HG03432 (cell line): Measurements from ENCODE around the gene INPP5B.

ENCODE experiments used
- ATAC-seq: cut with Tn5 transposase; IDR thresholded peaks from one replicate; pipeline ENCODE4 v1.9.1; 2021; ENCODE audit warnings: mild to moderate bottlenecking, moderate library complexity; ENCODE audit not compliant: unreplicated experiment

Gene INPP5B

DNA sequence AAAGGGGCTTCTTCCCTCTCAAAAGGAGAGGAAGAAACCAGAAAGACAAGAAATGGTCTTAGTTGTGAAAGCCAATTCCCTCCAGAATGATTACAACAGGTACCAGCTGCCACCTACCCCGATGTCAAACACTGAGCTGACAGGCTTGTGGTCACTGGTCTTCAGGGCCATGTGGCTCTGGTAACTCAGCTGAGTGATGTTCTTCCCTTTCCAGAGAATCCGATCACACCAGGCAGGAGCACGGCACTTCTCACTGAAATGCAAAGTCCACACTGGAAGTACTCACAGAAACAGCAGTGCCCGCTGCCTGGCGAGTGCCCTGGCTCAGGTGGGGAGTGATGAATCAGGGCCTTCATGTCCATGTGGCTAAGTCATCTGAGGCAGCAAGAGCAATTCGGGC is 68.8 kb downstream of the INPP5B start:
- ATAC-seq = no peak

DNA sequence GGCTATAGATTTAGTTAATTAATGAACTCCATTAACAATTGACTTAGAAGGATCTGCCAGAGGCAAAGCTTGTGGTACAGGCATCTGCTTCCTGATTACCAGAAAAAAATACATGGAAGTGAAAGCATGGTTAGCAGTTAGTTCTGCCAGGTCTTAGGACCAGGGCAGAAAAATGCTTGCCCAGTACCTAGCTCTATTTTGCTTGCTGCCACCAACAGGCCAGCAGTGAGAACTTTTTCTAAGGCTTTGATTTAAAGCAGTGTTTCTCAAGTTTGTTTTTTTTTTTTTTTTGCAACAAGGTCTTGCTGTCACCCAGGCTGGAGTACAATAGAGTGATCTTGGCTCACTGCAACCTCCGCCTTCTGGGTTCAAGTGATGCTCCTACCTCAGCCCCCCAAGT is 71.0 kb downstream of the INPP5B start:
- no peak for ATAC-seq

- ATAC-seq = no peak
Observed at GRCh38 chr1:37872692-37873091, 74.2 kb downstream of the INPP5B start.

DNA sequence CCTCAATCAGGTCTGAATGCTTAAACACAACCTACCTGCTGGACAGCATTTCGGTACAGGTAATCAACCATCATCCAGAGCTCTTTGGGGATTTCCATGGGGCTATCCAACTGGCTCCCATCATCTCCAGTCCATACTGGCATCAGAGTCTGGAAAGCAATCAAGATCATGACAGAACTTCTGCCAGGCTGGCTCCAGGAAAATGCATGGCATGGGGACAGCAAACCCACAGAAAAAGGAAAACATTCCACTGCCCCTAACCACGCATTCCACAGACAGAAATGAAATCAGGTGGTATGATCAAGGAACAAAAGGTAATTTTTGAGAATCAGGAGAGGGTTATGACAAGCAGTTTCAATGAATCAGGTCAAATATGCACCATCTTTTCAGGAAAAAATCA is 78.4 kb downstream of the INPP5B start:
- no peak for ATAC-seq

GRCh38 chr1:37867784-37868183 is 79.1 kb downstream of the INPP5B start:
- ATAC-seq = no peak

DNA sequence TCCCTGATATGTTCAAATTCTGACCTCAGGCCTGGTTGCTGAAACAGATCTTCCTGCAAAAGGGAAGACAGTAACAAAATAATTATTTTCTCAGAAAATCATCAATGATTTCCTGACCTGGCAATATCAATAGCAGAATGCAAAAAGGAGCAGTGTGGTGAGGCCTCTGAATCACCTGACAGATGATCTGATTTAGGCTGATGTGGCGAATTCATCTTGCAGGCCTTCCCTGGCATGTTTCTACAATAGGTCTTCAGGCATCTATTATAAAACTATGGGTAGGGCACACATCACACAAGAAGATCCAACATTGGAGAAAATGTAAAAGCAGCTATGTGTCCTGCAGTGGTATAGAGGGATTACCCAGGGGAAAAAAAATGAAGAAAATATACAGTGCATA is 80.4 kb downstream of the INPP5B start:
- ATAC-seq = no peak

DNA sequence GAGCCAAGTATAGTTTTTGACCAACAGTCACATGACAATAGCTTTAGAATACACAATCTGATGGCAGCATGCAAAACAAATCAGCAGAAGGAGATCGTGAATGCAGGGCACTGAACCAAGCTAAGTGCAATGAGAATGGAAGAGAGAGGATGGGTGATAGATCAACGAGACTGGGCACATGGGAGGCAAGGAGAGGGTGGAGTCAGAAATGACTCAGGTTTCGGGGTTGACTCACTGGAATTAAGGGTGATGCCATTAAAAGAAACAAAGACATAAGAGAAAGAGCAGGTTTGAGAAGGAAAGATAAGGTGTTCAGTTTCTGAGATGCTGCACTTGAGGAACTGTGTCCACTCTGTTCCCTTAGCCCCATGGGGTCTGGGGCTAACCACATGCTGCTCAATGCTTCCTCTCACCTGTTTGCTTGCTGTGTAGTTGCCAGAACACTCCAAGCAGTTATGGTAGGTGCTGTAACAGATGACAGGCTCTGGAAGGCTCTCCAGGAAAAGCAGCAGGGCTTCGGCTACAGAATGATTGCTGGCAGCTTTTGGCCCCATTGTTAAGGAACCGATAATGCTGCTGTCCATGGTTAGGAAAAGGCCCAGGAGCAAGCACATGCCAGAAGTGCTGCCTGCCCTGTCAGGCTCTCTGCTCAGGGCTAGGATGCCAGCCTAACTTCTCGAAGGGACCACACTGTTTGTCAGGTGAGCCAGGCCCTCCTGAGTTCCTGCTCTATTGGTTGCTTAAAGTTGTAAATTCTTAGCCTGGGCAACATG is 81.3 kb downstream of the INPP5B start:
- no peak for ATAC-seq

DNA sequence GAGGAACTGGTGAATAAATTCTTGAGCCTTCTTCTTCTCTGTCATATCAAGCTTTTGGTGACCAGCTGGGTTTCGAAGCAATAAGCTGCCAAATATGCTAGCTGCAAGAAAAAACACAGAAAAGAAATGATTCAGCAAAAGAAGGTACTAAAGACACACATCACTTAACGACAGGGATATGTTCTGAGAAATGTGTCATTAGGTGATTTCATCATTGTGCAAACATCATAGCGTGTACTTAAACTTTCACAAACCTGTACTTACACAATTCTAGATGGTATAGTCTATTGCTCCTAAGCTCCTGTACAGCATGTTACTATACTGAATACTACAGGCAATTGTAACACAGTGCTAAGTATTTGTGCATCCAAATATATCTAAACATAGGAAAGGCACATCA is 84.5 kb downstream of the INPP5B start:
- ATAC-seq = no peak

GRCh38 chr1:37861151-37861550 is 85.7 kb downstream of the INPP5B start:
- no peak for ATAC-seq

- no peak for ATAC-seq
Observed at GRCh38 chr1:37860346-37860666, 86.5 kb downstream of the INPP5B start.

GRCh38 chr1:37859507-37860345 is 87.1 kb downstream of the INPP5B start, which contains the start of gene MTF1:
MTF1 (minus strand) TSS chr1:37859592; CDS start chr1:37857658, 1,934 bp downstream.
- peak; percentile 95 for ATAC-seq

GRCh38 chr1:37858931-37859506 is 87.8 kb downstream of the INPP5B start:
- peak; percentile 20 for ATAC-seq

GRCh38 chr1:37854406-37854805 is 92.4 kb downstream of the INPP5B start:
- no peak for ATAC-seq

- no peak for ATAC-seq
Observed at GRCh38 chr1:37853157-37853556, 93.7 kb downstream of the INPP5B start.

DNA sequence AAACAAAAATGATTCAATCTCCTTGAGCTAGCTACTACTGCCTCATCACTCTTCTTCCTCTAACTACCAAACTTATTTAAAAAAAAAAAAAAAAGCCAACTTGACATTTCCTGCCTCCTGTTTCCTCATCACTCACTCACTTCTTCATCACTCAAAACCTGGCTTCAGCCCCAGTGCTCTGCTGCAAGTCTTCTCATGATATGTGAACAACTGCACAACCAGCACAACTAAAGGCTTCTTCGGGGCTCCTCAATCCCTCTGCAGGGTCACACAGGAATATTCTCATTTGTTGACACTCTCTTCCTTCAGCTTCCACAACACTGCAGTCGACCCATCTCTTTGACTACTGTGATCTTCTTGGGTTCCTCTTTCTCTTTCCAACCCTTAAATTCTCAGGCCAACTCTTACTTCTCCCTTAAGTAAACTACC is 95.1 kb downstream of the INPP5B start:
- no peak for ATAC-seq

- no peak for ATAC-seq
Observed at GRCh38 chr1:37851262-37851661, 95.6 kb downstream of the INPP5B start.

- no peak for ATAC-seq
Observed at GRCh38 chr1:37850352-37850955, 96.4 kb downstream of the INPP5B start.

DNA sequence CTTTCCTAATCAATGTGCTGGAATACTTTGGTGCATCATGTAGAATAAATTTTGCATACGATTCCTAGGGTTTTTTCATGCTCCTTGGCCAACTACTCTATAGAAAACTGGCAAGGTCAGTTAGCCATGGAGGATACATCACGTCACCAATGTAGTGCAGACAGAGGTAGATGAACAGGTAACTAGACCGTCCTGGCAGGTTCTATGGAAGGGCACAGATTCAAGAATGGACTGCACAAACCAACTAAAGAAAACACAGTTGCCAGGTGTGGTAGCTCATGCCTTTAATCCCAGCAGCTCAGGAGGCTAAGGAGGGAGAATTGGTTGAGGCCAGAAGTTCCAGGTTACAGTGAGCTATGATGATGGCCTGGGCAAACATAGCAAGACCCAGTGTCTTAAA is 97.4 kb downstream of the INPP5B start:
- ATAC-seq = no peak

DNA sequence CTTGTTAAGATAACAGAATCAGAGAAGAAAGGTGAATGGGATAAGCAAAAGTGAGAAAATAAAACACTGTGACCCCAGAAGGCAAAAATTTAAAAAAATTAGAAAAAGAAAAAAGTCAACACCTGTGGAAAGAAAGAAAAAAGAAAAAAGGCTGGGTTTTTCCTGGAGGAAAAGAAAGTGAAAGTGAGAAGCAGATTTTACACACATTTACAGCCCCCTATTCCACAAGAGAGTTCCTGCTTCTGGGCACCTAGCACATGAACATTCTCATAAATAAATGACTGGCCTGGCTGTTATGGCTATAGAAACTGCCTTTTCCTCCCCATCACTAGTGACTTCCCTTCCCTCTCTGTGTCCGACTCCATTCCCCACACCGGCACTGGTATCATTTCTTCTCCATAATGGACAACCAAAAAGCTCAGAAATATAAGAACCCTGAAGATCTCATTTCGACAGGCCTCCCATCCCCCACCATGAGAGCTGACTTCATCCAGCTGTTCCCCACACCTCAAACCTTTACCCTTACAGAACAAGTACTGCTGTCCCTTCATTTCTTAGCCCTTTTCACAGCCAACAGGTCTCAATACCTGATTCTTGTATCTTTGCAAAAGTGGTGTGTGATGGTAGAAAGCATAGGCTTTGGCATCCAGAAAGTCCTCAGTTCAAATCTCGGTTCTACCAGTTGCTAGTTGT is 100.1 kb downstream of the INPP5B start:
- ATAC-seq = no peak

- no peak for ATAC-seq
Observed at GRCh38 chr1:37845786-37846185, 101.1 kb downstream of the INPP5B start.
